HG03039 (cell line): ENCODE data around the gene ZBTB16.

Source experiments
- ATAC-seq: cut with Tn5 transposase; IDR thresholded peaks from one replicate; pipeline ENCODE4 v1.9.1; 2021; ENCODE audit warnings: mild to moderate bottlenecking, moderate library complexity; ENCODE audit not compliant: unreplicated experiment

Gene ZBTB16

DNA sequence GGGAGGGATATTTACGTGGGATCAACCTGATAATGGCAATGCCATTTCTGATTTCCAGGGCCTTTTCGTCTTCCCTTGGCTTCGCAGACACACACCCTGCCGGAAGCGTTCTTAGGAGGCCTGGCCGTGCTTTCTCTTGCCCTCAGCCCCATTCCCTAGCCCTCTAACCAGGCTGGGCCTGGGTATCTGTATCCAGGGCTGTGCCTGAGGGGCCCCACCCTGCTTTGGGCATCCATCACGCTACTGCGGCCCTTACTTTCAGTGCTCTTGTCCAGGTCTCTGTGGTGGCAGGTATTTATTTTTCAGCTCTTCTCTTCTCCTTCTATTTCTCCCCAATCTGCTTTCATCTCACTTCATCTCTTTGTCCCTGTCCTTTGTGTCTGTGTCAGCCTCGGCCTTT is 105.0 kb downstream of the ZBTB16 start:
- no peak for ATAC-seq

DNA sequence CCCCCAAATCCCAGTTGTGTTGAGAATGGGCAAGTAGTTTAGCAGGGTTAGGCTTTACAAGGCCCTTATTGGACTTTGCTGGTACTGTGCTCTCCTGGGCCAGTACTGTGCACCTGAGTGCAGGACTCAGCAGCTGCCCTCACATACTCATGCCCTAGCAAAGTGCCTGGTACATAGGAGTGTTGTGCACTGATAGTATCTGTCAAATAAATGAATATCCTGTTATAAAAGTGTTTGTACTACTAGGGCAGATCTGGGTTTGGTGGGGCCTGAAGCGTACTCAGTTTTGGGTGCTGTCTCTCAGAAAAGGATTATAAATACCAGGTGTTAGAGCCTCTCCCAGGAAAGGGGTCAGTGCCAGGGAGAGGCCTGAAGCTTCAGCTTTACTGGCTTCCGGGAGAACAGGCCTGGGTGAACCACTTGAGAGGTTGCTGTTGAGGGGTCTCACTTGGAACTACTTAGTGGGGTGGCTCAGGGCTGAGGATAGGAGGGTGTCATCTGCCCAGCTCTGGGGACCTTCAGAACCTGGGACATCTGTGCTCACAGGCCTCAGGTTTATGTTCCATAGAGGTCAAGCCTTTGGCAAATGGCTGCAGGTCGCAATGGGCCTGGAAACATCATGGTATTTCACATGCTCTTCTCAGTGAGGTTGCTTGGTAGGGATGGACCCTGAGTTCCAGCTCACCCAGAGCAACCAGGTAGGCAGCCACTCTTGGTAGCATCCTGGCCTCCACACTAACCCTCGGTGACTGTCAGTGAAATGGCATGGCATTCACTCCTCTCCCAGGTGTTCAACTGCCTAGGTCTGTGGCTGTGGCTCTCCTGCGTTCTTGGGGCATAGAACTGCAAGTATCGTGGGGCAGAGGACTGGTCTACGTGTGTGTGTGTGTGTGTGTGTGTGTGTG is 106.1 kb downstream of the ZBTB16 start:
- no peak for ATAC-seq

DNA sequence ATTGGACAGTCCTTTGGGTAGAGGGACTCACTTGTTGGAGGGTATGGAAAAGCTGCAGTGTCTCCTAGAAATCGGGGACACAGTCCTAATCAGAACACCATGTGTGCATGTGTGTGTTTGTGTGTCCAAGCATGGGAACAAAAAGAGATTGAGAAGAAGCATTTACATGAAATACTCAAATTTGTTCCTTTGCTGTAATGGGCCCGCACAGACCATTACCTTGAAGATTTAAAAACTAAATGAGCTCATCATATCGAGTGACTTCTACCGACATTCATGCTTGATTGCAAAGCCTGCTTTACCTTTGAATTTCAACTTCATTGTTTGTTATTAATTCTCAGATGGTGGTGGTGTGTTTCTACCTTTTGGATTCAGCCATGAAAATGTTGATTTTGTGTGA is 106.9 kb downstream of the ZBTB16 start:
- ATAC-seq, result no peak

DNA sequence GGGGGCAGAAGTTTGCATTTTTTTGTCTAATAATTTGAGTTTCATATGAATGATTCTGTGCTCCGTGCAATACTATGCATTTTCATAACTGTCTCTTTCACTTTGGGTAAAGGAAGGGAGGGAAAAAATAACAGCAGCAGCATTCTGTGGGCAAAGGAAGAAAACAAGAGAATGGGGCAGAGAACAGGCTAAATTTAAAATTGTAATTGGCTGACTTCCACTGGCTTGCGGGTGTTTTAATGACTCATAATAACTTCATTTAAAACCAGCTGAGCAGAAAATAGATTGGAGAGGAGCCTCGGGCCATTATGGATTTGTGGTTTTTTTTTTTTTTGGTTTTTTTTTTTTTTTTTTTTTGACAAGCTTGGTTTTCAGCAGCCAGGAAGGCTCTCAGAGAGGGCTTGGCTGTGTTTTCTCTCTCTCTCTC is 107.4 kb downstream of the ZBTB16 start:
- ATAC-seq, result no peak

DNA sequence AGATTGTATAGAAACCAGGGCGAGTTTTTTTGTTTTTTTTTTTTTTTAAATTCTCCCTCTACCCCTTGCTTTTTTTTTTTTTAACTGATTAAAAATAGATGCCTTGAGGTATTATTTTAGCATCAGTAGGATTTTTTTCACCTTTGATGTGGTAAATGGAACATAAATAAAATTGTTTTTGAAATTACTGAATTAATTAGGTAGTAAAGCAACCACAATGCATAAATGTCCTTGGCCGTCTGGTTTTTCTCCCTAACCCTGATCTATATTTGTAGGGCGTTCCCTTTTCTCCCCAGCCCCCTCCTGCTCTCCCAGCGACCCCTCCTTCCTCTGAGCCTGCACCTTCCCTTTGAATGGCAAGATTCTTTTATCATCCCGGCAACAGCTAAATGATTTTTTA is 107.8 kb downstream of the ZBTB16 start:
- ATAC-seq, result no peak

DNA sequence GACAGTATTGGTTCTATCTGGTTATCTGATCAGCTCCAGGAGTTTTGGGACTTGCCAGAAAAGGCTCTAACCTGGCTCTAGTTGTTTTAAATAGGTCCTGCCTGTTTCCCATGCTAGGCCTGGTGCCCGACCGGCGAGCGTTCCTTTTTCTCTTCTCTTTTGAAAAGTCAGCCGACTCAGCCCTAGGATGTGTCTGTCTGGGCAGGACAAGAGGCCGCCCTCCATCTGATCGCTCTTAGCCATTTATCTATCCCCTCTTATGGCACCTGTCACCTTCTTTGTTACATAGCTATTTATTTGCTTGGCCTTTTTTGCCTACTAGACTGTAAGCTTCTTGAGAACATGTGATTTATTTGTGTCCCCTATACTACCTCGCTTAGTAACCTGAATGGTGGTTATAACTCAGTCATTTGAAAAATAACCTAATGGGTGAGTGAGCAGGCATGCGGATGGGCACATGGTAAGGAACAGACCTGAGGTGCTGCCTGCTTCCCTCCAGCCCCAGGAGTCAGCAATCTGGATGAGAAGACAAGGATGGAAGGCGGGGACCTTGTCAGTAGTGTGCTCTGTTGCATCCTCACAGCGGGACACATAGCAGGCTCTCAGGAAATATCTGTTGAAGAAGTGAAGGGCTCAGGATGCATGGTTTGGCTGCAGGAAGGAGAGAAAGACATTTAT is 108.4 kb downstream of the ZBTB16 start:
- no peak for ATAC-seq

DNA sequence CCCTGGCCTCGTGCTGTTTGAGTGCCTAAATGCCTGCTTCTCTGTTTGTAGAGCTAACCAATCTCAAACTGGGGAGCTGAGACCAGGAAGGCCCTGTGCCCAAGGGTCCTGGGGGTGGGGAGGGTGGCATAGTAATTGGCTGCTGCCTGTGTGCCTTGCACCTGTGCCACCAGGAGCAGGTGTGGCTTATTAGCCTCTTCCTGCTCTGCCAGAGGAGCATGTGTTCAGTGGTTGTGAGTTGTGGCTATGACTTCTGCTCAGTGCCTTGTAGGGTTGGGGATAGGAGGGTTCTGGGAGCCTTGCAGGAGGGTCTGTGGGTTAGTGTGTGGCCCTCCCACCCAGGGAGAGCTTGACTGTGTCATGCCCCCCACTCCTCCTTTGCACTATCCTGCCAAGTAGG is 109.2 kb downstream of the ZBTB16 start:
- ATAC-seq, result no peak

DNA sequence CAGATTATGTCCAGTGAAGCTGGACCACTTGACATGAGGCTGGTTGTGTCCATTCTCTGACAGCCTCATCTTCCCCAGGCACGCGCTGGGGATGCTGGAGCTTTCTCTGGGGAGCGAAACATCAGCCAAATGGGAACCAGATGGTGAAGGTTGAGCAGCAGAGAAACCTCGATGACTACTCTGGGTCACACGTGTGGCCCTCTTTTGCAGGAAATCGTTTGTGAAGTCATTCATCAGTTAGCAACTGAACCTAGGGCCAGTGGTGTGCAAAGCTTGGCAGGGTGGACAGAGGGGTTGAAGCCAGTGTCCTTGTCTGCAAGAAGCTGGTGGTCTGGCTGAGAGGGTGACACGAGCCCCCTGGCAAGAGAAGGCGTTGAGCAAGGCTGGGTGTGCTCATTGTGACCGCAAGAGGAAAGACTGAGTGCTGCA is 109.8 kb downstream of the ZBTB16 start:
- ATAC-seq, result no peak

DNA sequence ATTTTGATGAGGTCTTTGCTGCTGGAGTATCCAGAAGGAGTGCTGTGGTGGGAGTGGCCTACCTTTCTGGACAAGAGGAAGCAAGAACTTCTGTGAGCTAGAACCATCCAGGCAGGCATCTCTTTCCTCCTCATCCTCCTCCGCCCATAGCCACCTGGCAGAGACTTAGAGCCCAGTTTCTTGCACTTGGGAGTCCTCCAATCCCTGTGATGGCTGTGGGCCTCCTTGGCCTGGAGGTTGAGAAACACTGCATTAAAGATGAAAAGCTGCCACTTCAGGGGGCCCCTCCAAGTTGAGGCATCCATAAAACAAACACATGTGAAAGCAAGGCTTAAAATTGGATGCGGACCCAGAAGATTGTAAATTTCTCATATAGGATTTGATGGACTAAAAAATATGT is 110.3 kb downstream of the ZBTB16 start:
- no peak for ATAC-seq

DNA sequence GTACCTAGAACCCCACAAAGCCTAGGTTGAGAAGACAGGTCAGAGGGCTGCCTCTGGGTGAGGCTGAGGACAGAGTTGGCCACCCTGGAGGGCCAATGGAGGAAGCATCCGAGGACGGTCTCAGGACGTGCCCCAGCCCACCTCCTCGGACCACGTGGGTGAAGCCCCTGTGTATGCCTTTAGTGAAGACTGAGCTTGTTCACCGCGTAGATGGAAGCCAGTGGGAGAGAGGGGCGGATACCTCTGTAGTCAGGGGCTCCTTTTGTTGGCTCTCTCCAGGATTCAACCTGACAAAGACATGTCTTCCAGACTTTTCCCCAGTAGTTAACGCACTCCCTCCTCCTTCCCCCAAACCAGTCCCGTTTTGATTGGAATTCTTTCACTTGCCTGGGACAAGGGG is 110.7 kb downstream of the ZBTB16 start:
- ATAC-seq, result no peak

DNA sequence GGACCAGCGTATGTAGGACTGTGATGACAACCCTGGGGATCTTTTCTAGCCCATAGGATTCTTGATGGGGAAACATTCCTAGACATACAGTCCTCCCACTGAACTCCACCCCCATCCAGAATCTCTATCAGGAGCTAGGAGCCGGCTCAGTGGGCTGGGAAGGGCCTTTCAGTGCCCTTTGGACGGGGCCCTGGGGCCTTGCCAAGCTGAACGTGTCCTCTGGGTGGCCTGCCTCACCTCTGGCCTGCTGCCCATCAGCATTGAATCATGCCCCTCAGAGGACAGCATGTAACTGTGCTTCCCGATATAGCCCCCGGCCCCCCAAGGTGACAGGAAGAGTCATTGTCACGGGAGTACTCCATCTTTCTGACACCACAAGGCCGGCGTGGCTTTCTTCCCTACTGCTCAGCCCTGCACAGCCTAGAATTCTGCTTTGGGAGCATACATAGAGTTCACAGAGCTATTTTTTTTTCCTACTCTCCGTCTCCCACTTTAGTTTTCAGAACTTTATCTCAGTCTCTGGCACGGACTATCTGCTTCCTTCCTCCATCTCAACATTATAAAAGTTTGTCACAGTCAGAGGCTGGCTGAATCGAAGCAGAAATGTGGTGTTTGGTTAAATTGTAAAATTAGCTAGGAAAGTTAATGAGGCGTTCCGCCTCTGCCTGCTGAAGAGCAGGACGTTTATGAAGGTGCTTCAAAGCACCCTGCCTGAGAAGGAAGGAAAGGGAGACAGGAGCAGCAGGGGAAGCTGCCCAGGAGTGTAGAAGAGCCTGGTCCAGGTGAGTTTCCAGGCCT is 111.9 kb downstream of the ZBTB16 start:
- ATAC-seq, result no peak

DNA sequence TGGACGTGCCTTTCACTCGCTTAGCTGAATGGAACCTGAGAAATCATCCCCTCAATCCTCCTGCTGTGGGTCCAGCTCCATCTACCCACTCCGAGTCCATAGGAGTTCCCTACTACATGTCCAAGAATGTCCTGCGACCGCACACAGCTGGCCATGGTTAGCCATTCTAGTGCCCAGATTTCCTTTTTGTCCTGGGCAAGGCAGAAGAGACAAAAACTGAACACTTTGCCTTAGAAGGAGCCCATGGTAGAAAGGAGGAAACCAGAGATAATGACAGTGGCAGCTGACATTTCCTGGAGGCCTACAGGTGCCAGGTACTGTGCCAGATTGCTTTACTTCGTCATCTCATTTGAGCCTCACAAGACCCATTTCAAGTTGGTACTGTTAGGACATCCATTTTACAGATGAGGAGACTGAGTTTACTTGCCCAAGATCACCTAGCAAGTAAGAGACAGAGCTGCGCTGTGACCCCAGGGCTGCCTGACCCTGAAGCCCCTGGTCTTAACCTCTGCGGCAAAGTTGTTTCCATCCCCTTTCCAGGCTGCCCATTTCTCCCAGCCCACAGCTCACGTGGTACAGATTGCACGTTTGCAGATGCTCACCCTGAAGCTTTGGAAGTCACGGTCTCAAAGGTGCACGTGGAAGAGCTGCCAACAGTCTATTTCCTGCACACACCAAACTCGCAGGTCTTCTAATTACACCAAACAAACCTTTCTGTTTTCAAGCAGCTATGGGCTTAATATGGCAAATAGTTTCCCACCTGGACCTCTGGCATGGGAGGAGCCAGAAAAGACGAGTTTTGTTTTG is 112.7 kb downstream of the ZBTB16 start:
- ATAC-seq, result no peak

DNA sequence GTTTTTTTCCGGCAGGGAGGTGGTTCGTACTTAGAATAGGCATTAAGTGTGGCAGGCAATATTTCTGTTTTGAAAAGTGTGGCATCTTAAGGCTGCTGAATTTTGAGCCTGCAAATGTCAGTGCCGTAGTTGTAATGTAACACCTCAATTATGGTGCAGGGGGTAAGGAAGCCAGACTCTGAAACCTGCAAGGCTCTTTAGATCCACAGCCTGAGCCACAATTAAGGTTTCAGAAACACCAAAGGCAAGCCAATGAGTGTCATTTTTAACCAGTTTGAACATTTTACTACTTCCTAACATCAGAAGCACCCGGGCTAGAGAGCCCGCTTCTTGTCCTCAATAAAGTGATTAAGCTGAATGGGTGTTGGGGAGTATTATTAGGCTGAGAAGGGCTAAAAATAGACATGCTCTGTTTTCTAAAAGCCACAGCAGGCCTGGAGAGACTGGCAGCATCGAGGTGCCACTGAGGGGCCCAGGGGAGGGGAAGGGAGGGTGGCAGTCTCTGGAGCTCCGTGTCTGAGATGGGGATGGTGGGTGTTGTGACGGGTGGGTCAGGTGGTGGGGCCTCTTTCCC is 113.4 kb downstream of the ZBTB16 start:
- no peak for ATAC-seq

DNA sequence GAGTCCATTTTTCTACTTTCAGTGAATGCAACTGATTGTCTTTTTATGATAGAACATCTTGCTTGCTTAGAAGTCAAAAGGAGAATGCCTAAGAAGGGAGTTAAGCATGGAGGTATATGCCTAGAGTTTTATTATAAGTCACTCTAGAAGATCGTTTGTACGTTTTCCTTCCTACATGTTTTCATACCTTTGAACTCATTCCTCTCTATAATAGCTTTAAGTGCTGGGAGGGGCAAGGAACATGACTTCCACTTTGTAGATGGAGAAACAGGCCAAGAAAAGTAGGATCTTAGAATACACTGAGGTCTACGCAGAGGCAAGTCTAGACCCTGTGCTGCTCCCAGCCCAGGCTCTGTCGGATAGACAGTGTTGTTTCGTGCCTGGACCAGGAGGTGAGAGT is 114.3 kb downstream of the ZBTB16 start:
- no peak for ATAC-seq

DNA sequence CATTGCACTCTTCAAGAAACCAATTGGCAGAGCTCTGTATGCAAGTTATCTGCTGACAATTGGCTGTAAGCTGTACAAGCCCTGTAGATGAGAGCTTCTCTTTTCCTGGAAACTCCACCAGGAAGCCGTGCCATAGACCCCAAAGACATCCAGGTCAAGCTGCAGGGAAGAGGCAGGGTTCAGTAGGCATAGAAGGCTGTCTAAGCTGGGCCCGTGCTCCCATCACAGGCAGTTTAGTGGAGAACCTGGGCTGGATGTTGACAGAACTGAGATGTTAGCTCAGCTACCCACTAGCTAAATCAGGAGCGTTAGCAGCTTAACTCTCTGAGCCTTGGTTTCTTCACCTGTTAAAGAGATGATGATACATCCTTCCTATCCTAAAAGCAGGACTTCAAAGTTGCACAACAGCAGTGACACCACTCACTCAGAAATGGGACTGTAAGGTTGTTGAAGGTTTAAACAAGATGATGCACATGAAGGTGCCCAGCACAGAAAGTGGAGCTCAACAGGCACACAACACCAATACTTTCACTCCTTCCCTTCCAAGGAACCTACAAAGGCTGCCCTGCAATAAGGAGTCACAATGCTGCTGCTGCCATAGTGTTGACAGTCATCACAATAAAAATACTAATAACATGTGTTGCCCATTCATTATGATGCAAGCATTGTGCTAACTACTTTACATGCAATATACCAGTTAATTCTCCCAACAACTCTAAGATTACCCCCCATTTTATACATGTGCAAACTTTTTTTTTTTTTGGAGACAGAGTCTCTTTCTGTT is 115.4 kb downstream of the ZBTB16 start:
- no peak for ATAC-seq

DNA sequence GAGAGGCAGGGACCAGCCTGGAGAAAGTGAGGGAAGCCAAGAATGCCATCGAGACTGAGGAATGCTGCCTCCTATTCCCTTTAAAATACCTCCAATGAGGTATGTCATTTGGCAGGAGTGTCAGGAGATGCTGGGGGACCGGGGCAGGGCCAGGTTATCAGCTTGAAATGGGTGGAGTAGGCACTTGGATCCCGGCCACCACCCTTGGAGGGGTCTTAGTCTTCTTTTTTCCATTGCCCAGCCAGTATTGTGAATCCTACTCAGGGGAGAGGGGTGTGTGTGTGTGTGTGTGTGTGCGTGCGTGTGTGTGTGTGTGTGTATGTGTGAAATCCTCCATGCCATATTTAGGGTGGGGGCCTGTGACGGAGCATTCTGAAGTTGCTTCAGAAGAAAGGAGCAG is 116.2 kb downstream of the ZBTB16 start:
- ATAC-seq, result no peak

DNA sequence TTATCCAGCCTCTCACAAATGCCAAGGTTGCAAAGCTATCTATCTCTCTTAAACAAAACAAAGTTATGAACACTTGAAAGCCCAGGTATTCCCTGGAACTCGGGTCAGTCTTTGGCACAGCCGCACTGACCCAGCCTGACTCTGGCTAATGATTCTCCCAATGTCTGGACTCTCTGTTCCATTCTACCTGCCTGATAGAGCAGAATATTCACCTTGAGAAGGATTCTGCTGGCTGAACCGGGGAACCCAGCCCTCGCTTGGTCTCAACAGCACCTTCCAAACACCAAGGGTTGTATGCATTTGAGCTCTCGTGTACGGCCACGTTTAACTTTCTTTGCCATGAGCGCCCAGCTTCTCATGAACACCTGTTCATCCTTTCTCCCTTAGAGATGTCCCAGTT is 116.8 kb downstream of the ZBTB16 start:
- ATAC-seq, result no peak

DNA sequence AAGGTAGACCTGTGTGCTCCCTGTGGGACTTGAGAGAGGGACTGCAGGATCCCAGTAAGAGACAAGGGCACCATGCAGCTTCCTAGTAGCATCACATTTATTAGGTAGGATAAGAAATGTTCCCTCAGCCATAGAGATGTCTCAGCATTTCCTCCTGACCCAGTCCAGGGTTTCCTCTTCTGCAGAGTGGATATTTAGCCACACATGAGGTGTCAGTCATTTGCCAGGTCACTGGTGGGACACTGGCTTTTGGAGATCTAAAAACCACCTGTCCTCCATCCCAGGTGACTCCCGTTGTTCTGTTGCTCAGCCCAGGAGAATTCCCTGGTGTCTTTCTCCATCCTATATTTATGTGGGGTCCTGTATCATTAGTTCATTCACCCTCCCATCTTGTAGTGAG is 119.1 kb downstream of the ZBTB16 start:
- ATAC-seq, result no peak

DNA sequence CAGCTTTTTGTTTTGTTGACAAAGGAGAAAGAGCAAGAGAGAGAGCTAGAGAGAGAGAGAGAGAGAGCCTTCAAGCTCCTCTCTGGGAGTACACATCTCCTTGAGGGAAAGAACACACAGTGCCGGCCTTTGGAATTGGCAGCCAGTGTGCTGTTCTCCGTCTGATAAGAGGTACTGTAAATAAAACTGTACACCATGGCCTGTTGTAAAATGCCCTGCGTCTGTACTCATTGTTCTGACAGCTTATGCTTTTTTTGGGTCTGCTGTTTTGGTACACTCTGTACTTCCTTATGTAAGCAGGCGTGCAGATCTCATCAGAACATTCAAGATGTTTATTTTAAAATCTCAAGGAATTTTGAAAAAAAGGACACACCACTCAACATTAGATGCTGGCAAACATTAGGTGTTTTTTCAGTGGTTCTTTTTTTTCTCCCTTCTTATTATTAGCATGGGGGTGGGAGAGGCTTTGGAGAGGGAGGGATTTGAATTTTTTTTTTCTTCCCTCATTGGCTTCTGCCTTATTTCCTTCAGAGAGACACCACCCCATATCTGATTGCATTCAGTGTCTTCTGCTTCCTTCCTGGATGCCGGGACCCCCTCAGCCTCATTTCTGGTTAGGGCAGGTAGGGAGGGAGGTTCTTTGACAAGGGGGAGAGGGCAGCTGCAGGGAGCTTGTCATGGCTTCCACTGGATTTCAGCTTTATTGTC is 119.9 kb downstream of the ZBTB16 start:
- no peak for ATAC-seq
